Fibroblast of villous mesenchyme (primary cell): ENCODE results near the gene FOXK1. TPM values are rescaled to one million over a fixed set of nuclear protein-coding genes. Genes with fewer than 3 reads are reported as not detected.

ENCODE experiments used
- DNase-seq: peaks from one replicate; pipeline ENCODE4 v3.0.0-alpha.2; 2010; ENCODE audit warnings: low read depth
- H3K4me3 ChIP-seq: 2 replicates; pipeline ENCODE4 v1.5.1; 2011; ENCODE audit warnings: low read depth, mild to moderate bottlenecking, low read length
- CTCF ChIP-seq: IDR thresholded peaks from 2 replicates; pipeline ENCODE4 v1.5.1; 2012; ENCODE audit warnings: low read depth, mild to moderate bottlenecking, low read length; ENCODE audit not compliant: insufficient read depth
- total RNA-seq: library from RNA; depleted of rRNA; stranded (reverse); fragments of >200 nt; gene quantifications from 2 replicates; pipeline ENCODE4 v1.2.3, GENCODE V29; 2012

Gene FOXK1
- total RNA-seq, 1 donor: 32.8 TPM

- H3K4me3 ChIP-seq: no peak overlapping the region
- TF ChIP-seq CTCF: no peak
- DNase-seq: no peak
Observed at GRCh38 chr7:4768597-4769569, 86.8 kb downstream of the FOXK1 start.

- TF ChIP-seq CTCF: no peak
- no peak overlapping the region for H3K4me3 ChIP-seq
- DNase-seq: peak; percentile 21
Observed at GRCh38 chr7:4769761-4770160, 87.7 kb downstream of the FOXK1 start.

- no peak for TF ChIP-seq CTCF
- no peak overlapping the region for H3K4me3 ChIP-seq
- no peak for DNase-seq
Observed at GRCh38 chr7:4770886-4771285, 88.8 kb downstream of the FOXK1 start.

- TF ChIP-seq CTCF: no peak
- DNase-seq: no peak
- no peak overlapping the region for H3K4me3 ChIP-seq
Observed at GRCh38 chr7:4771737-4772136, 89.6 kb downstream of the FOXK1 start.

GRCh38 chr7:4772306-4772705 is 90.2 kb downstream of the FOXK1 start:
- TF ChIP-seq CTCF: no peak
- DNase-seq: no peak
- H3K4me3 ChIP-seq: no peak overlapping the region

GRCh38 chr7:4774007-4774406 is 91.9 kb downstream of the FOXK1 start:
- DNase-seq: no peak
- no peak for TF ChIP-seq CTCF
- no peak overlapping the region for H3K4me3 ChIP-seq

GRCh38 chr7:4774658-4775249 is 92.7 kb downstream of the FOXK1 start:
- TF ChIP-seq CTCF: no peak
- peak; percentile 84 for DNase-seq
- H3K4me3 ChIP-seq: peak overlapping the region; percentile 97
